Gastroesophageal sphincter (tissue), 3 donors: ENCODE measurements around the gene TRIO.

ENCODE experiments used
- POLR2A ChIP-seq, 2 donors: fragments of 450-650 bp; IDR thresholded peaks; one replicate each; pipeline ENCODE4 v1.6.1; 2017; ENCODE audit warnings: antibody characterized with exemption in 2 of 2, mild to moderate bottlenecking in 2 of 2, moderate library complexity in 1 of 2
- TF ChIP-seq, protein P1 (sequence below), 4 experiments: fragments of 200-600 bp in 2 of 4; fragments of 450-650 bp in 2 of 4; sonication (generic) in 1 of 4; IDR thresholded peaks; one replicate each; pipeline ENCODE4 v1.5.1; 2017 to 2019; ENCODE audit warnings: antibody characterized with exemption in 4 of 4, mild to moderate bottlenecking in 2 of 4, moderate library complexity in 2 of 4

DNA sequence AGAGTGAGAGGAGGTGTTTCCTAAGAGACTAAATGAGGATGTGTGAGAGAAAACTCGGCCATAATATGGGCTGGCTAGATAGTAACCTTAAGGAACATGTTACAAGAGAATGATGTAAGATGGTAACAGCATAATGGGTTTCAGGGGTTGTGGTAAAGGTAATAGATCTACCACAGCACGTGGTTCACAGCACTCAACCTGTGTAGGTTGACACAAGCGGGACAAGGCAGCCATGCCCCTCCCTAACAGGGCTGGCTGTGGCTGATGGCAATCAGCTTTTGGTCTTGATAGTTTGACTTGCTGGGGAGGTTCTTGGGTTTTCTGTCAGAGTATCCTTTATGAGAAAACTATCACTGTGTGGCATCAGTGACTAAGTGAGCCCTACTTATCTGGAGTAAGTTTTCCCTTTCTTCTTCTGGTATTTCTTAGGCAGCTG is 138.6 kb downstream of the TRIO start:
- TF ChIP-seq, protein P1, sequence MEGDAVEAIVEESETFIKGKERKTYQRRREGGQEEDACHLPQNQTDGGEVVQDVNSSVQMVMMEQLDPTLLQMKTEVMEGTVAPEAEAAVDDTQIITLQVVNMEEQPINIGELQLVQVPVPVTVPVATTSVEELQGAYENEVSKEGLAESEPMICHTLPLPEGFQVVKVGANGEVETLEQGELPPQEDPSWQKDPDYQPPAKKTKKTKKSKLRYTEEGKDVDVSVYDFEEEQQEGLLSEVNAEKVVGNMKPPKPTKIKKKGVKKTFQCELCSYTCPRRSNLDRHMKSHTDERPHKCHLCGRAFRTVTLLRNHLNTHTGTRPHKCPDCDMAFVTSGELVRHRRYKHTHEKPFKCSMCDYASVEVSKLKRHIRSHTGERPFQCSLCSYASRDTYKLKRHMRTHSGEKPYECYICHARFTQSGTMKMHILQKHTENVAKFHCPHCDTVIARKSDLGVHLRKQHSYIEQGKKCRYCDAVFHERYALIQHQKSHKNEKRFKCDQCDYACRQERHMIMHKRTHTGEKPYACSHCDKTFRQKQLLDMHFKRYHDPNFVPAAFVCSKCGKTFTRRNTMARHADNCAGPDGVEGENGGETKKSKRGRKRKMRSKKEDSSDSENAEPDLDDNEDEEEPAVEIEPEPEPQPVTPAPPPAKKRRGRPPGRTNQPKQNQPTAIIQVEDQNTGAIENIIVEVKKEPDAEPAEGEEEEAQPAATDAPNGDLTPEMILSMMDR (IDR thresholded peaks at IDR 0.05): no peak
- TF ChIP-seq POLR2A (IDR thresholded peaks at IDR 0.05): no peak
